LNCaP clone FGC (cell line): ENCODE measurements around the gene BTG3.
A peak's percentile ranks its signal among the peaks of the same experiment; 100 is the strongest.

Source experiments
- DNase-seq: peaks from one replicate; pipeline ENCODE4 v3.0.0-alpha.2; 2011; ENCODE audit warnings: low read depth
- H3K4me3 ChIP-seq: 2 replicates; pipeline ENCODE4 v1.5.1; 2011; ENCODE audit warnings: mild to moderate bottlenecking, low read depth, low read length, control low read depth
- TF ChIP-seq, protein P1 (sequence below): IDR thresholded peaks from 2 replicates; pipeline ENCODE4 v1.5.1; 2012; ENCODE audit warnings: mild to moderate bottlenecking; ENCODE audit not compliant: control insufficient read depth, insufficient read depth; ENCODE audit errors: extremely low read depth

BTG3 gene

DNA sequence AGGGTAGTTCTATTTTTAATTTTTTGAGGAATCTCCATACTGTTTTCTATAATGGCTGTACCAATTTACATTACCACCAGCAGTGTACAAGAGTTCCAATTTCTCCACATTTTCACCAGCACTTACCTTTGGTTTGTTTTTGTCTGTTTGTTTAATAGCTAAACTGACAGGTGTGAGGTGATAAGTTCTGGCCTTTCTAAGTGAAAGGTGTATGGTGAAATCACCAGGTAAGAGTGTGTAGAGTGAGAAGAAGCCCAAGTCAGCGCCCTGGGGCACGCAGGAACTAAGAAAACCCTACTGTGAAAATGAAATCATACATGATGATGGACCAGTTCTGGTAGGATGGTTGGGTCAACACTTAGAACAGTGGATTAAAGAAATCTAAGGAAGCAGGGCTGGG lies 34.5 kb downstream of the BTG3 start:
- TF ChIP-seq, protein P1, sequence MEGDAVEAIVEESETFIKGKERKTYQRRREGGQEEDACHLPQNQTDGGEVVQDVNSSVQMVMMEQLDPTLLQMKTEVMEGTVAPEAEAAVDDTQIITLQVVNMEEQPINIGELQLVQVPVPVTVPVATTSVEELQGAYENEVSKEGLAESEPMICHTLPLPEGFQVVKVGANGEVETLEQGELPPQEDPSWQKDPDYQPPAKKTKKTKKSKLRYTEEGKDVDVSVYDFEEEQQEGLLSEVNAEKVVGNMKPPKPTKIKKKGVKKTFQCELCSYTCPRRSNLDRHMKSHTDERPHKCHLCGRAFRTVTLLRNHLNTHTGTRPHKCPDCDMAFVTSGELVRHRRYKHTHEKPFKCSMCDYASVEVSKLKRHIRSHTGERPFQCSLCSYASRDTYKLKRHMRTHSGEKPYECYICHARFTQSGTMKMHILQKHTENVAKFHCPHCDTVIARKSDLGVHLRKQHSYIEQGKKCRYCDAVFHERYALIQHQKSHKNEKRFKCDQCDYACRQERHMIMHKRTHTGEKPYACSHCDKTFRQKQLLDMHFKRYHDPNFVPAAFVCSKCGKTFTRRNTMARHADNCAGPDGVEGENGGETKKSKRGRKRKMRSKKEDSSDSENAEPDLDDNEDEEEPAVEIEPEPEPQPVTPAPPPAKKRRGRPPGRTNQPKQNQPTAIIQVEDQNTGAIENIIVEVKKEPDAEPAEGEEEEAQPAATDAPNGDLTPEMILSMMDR = no peak
- no peak for DNase-seq
- H3K4me3 ChIP-seq = no peak overlapping the region

DNA sequence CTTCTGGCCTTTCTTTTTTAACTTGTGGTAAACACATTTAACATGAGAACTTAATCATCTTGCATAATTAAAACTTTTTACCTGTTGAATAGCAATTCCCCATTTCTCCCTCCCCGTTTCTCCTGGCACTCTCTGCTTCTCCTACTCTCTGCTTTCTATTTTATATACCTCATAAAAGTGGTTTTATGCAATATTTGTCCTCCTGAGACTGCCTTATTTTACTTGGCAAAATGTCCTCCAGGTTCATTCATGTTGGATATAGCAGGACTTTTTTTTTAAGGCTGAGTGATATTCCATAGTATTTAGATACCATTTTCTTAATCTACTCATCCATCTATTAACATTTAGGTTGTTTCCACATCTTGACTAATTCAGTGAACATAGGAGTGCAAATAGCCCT lies 35.0 kb downstream of the BTG3 start:
- DNase-seq = peak; percentile 83
- TF ChIP-seq, protein P1 = no peak
- no peak overlapping the region for H3K4me3 ChIP-seq

DNA sequence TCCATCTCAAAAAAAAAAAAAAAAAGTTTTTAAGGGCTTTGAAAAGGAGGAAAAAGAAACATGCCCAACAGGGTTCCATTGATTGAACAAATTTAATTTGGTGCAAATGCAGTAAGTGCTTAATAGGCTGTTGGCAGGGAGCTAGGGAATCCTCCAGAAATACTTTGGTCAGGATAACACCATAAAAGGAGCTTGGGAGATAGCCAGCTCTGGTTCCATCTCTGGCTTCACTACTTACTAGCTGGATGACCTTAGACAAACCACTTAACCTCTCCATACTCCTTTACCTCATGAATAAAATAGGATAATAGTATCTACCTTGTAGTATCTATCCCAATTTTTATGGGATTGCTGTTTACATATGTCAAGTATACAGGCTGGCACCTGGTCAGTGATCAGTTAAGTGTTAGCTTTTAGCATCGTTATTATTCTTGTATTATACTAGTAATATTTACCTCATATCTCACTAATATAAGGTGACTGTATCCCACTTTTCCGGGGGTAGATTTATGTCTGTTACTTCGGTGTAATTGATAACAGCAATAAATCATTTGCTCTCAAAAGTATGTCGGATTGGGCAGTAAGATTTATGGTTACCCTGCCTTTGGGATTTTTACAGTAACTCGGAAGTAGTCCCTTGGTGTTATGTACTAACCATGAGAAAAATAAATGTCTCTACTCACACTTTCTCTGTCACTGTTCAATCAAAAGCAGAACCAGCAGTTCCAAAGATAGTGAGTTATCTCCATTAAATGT lies 36.4 kb downstream of the BTG3 start:
- no peak overlapping the region for H3K4me3 ChIP-seq
- DNase-seq = peak; percentile 84
- TF ChIP-seq, protein P1 = no peak

DNA sequence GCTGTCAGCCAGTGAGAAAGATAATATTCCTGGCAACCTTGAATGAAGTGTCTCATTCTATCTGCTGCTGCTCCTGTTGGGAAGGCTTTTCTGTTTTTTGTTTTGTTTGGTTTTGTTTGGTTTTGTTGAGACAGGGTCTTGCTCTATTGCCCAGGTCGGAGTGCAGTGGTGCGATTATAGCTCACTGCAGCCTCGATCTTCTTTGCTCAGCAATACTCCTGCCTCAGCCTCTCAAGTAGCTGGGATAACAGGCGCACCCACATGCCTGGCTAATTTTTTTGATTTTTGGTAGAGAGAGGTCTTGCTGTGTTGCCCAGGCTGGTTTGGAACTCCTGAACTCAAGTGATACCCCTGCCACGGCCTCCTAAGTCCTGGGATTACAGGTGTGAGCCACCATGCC lies 37.6 kb downstream of the BTG3 start:
- TF ChIP-seq, protein P1 = no peak
- no peak overlapping the region for H3K4me3 ChIP-seq
- no peak for DNase-seq

DNA sequence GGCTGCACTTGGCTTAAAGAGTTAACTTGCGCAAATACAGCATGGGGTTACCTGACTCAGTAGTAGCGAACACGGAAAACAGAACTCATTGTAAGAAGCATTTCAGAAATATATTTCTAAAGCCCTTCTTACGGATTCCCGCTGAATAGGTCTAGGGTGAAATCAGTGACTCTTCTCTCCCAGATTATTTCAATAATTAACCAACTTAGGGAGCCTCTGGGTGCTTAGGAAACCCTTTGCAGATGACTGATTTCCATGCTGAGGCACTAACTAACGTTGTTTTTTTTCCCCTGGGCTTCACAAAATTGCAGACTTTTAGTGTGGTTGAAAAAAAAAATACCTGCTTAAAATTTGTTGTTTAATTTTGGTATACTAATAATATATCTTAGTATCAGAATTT lies 40.3 kb downstream of the BTG3 start:
- no peak overlapping the region for H3K4me3 ChIP-seq
- TF ChIP-seq, protein P1 = no peak
- no peak for DNase-seq

DNA sequence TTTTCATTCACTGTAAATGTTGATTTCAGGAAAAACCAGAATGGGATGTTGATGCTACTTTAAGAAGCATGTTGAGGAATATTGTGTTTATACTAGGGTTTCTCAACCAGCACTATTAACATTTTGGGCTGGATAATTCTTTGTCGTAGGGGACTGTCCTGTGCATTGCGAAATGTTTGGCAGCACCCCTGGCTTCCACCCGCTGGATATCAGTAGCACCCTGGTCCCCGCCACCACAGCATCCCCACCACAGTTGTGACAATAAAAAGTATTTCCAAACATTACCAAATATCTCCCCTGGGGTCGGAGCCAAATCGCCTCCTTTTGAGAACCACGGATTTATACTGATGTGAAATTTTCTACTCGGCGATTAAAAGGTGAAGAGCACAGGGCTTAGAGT lies 41.9 kb downstream of the BTG3 start:
- TF ChIP-seq, protein P1 = no peak
- no peak overlapping the region for H3K4me3 ChIP-seq
- DNase-seq = no peak

DNA sequence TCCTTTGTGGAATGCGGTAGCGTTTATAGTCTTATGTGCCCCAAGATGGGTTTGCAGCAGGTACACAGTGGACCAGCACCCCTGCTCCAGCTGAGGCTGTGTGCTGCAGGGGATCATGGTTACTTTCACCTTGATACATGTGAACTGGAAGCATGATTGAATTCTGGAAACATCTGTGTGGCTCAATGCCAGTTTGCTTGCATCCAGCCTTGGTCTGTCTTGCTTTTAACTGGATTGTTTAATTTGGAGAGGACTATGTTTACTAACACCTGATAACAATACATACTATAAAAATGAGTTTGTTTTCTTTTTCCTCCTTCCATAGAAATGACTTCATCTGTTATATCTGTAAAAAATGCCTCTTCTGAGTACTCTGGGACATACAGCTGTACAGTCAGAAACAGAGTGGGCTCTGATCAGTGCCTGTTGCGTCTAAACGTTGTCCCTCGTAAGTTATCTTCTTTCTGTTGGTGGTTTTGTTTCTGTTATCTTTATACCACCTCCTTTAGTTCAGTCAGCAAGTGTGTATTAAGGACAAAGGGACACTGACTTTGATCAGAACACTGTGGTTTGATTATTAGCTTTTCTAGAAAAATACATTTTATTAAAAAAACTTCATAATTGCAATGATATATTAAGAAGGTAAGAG lies 52.2 kb downstream of the BTG3 start:
- H3K4me3 ChIP-seq = no peak overlapping the region

More for the DNA sequence above, 52.2 kb downstream of the BTG3 start:
- DNase-seq = peak; percentile 67
- TF ChIP-seq, protein P1 = no peak
